PFSK-1 (cell line): ENCODE results near the gene MEGF9.

ENCODE experiments used
- FOXP2 ChIP-seq: optimal IDR thresholded peaks from 2 replicates; pipeline ENCODE3; 2011; ENCODE audit warnings: borderline replicate concordance, control low read depth, inconsistent platforms; ENCODE audit not compliant: insufficient read depth; ENCODE audit errors: extremely low read length, extremely low read depth
- POLR2AphosphoS5 ChIP-seq: IDR thresholded peaks from 2 replicates; pipeline ENCODE4 v1.6.1; 2012; ENCODE audit warnings: low read depth, mild to moderate bottlenecking, control low read depth, low read length, moderate library complexity
- REST ChIP-seq, 2 experiments: IDR thresholded peaks; 2 replicates each; pipeline versions ENCODE4 v1.6.1 to v1.8.0; 2011 to 2012; ENCODE audit warnings: low read depth in 2 of 2, low read length in 2 of 2, control low read depth in 1 of 2, inconsistent platforms in 1 of 2, mild to moderate bottlenecking in 1 of 2, moderate library complexity in 1 of 2; ENCODE audit not compliant: insufficient read depth in 1 of 2
- SIN3A ChIP-seq: IDR thresholded peaks from 2 replicates; pipeline ENCODE4 v1.6.1; 2012; ENCODE audit warnings: mild to moderate bottlenecking, low read length, moderate library complexity, borderline replicate concordance; ENCODE audit not compliant: insufficient read depth
- TAF1 ChIP-seq: IDR thresholded peaks from 2 replicates; pipeline ENCODE4 v1.6.1; 2012; ENCODE audit warnings: low read length, control low read depth, borderline replicate concordance; ENCODE audit not compliant: insufficient read depth

The MEGF9 gene

GRCh38 chr9:120645760-120646159 lies 68.5 kb downstream of the MEGF9 start:
- TF ChIP-seq POLR2AphosphoS5 (no peak), SIN3A (no peak), FOXP2 (no peak), REST (IDR thresholded peaks at IDR 0.05; ENCODE audit: insufficient read depth in 1 of 2, low read depth in 2 of 2, low read length in 2 of 2) (no peak), TAF1 (no peak)

GRCh38 chr9:120643061-120643460 lies 71.2 kb downstream of the MEGF9 start:
- no peak for TF ChIP-seq POLR2AphosphoS5
- no peak for TF ChIP-seq REST (IDR thresholded peaks at IDR 0.05; ENCODE audit: insufficient read depth in 1 of 2, low read depth in 2 of 2, low read length in 2 of 2)
- TF ChIP-seq FOXP2, result no peak
- TF ChIP-seq SIN3A, result no peak
- no peak for TF ChIP-seq TAF1

- TF ChIP-seq SIN3A, result no peak
- TF ChIP-seq REST (IDR thresholded peaks at IDR 0.05; ENCODE audit: insufficient read depth in 1 of 2, low read depth in 2 of 2, low read length in 2 of 2), result no peak
- TF ChIP-seq POLR2AphosphoS5, result no peak
- TF ChIP-seq FOXP2, result no peak
- no peak for TF ChIP-seq TAF1
Observed at GRCh38 chr9:120642129-120642770, 72.0 kb downstream of the MEGF9 start.

- TF ChIP-seq TAF1, result no peak
- no peak for TF ChIP-seq FOXP2
- TF ChIP-seq SIN3A, result no peak
- TF ChIP-seq REST (IDR thresholded peaks at IDR 0.05; ENCODE audit: insufficient read depth in 1 of 2, low read depth in 2 of 2, low read length in 2 of 2), result no peak
- no peak for TF ChIP-seq POLR2AphosphoS5
Observed at GRCh38 chr9:120640380-120640779, 73.9 kb downstream of the MEGF9 start.

- TF ChIP-seq REST (IDR thresholded peaks at IDR 0.05; ENCODE audit: insufficient read depth in 1 of 2, low read depth in 2 of 2, low read length in 2 of 2) (no peak), TAF1 (no peak)
Observed at GRCh38 chr9:120637919-120638318, 76.4 kb downstream of the MEGF9 start.
